Vagina (tissue), 2 donors: Measurements from ENCODE around the gene ZNF473. TPM values are rescaled to one million over a fixed set of nuclear protein-coding genes. Genes with fewer than 3 reads are reported as not detected.
A peak's percentile ranks its signal among the peaks of the same experiment; 100 is the strongest.

ENCODE experiments used
- DNase-seq, 2 donors: peaks; one replicate each; pipeline ENCODE4 v3.0.0-alpha.2; 2017; ENCODE audit errors: extremely low spot score in 2 of 2
- H3K27ac ChIP-seq: fragments of 200-600 bp; sonication (generic); one replicate; pipeline ENCODE4 v1.5.1; 2019
- H3K27me3 ChIP-seq: fragments of 200-600 bp; sonication (generic); one replicate; pipeline ENCODE4 v1.5.1; 2019
- H3K36me3 ChIP-seq, 2 donors: fragments of 200-600 bp; sonication (generic); one replicate each; pipeline ENCODE4 v1.5.1; 2017 to 2019
- H3K4me1 ChIP-seq: fragments of 200-600 bp; sonication (generic); one replicate; pipeline ENCODE4 v1.5.1; 2019
- H3K4me3 ChIP-seq, 2 donors: fragments of 200-600 bp; sonication (generic); 1 replicate in 1 of 2; 2 replicates in 1 of 2; pipeline ENCODE4 v1.5.1; 2016 to 2019
- H3K9me3 ChIP-seq: fragments of 200-600 bp; sonication (generic); one replicate; pipeline ENCODE4 v1.5.1; 2019
- CTCF ChIP-seq, 3 experiments: fragments of 450-650 bp in 2 of 3; fragments of 200-600 bp in 1 of 3; sonication (generic) in 1 of 3; IDR thresholded peaks; one replicate each; pipeline ENCODE4 v1.5.1; 2017 to 2019; ENCODE audit warnings: antibody characterized with exemption in 3 of 3, mild to moderate bottlenecking in 2 of 3, moderate library complexity in 2 of 3
- POLR2A ChIP-seq, 2 donors: fragments of 450-650 bp; IDR thresholded peaks; one replicate each; pipeline ENCODE4 v1.6.1; 2017; ENCODE audit warnings: antibody characterized with exemption in 2 of 2, mild to moderate bottlenecking in 2 of 2, moderate library complexity in 2 of 2
- POLR2AphosphoS5 ChIP-seq, 2 donors: sonication (generic); formaldehyde crosslinking; IDR thresholded peaks; one replicate each; pipeline ENCODE4 v1.9.0; 2017; ENCODE audit warnings: antibody characterized with exemption in 2 of 2, mild to moderate bottlenecking in 2 of 2, low read depth in 1 of 2; ENCODE audit not compliant: insufficient read depth in 1 of 2
- intact Hi-C: fragments of 100-400 bp; cut with DNase I; formaldehyde crosslinking; loops from one replicate; pipeline ENCODE4 v1.15.1; 2023
- total RNA-seq: library from RNA; depleted of rRNA; stranded (reverse); fragments of >200 nt; gene quantifications from one replicate; pipeline ENCODE4 v1.2.3, GENCODE V29; 2016

The ZNF473 gene
- total RNA-seq, 1 donor from 2014 or later: 11.5 TPM

GRCh38 chr19:50022823-50023222 lies 3.0 kb upstream of the ZNF473 start:
- intact Hi-C loops: no loop called here
- Histone ChIP-seq H3K4me1 (peaks cover 44% of the 10 kb centered on the region), H3K9me3 (no peaks in the 10 kb centered on the region), H3K27ac (no peak overlapping the region), H3K36me3 (peaks cover 0 to 20% of the 10 kb centered on the region in 2 donors), H3K27me3 (no peaks in the 10 kb centered on the region), H3K4me3 (no peak overlapping the region)
- DNase-seq: no peak
- TF ChIP-seq CTCF (IDR thresholded peaks at IDR 0.05) (no peak), POLR2A (IDR thresholded peaks at IDR 0.05) (no peak), POLR2AphosphoS5 (IDR thresholded peaks at IDR 0.05; ENCODE audit: insufficient read depth in 1 of 2, low read depth in 1 of 2) (no peak)

- Histone ChIP-seq H3K9me3 (no peaks in the 10 kb centered on the region), H3K4me3 (peak overlapping the region; percentile 81 to 86), H3K27me3 (no peaks in the 10 kb centered on the region), H3K4me1 (peaks cover 44% of the 10 kb centered on the region), H3K27ac (peak overlapping the region; percentile 83), H3K36me3 (peaks cover 0 to 9% of the 10 kb centered on the region in 2 donors)
- TF ChIP-seq CTCF (IDR thresholded peaks at IDR 0.05) (no peak), POLR2A (IDR thresholded peaks at IDR 0.05) (no peak), POLR2AphosphoS5 (IDR thresholded peaks at IDR 0.05; ENCODE audit: insufficient read depth in 1 of 2, low read depth in 1 of 2) (no peak)
- intact Hi-C loops: no loop called here
- DNase-seq: no peak
Measured at GRCh38 chr19:50024719-50025021, 1.1 kb upstream of the ZNF473 start.

GRCh38 chr19:50025022-50025793 lies 597 bp upstream of the ZNF473 start, which contains the start of gene VRK3:
Gene VRK3 (minus strand): TSS chr19:50025372. CDS start chr19:50016162, 9,210 bp downstream.
- Histone ChIP-seq H3K27me3 (no peaks in the 10 kb centered on the region), H3K4me1 (peaks cover 44% of the 10 kb centered on the region), H3K27ac (peak within 1 kb of the TSS; percentile 83), H3K9me3 (no peaks in the 10 kb centered on the region), H3K36me3 (peaks cover 0 to 4% of the 10 kb centered on the region in 2 donors), H3K4me3 (peak within 1 kb of the TSS; percentile 81 to 86)
- DNase-seq: peak; percentile 100
- intact Hi-C loops: no loop called here
- TF ChIP-seq POLR2AphosphoS5 (IDR thresholded peaks at IDR 0.05; ENCODE audit: insufficient read depth in 1 of 2, low read depth in 1 of 2) (peak; percentile 86 to 92), CTCF (IDR thresholded peaks at IDR 0.05) (peak in 1 of 3 experiments; percentile 1), POLR2A (IDR thresholded peaks at IDR 0.05) (peak in 1 of 2 donors; percentile 54)

- TF ChIP-seq POLR2A (IDR thresholded peaks at IDR 0.05) (no peak), POLR2AphosphoS5 (IDR thresholded peaks at IDR 0.05; ENCODE audit: insufficient read depth in 1 of 2, low read depth in 1 of 2) (no peak), CTCF (IDR thresholded peaks at IDR 0.05) (no peak)
- Histone ChIP-seq H3K4me1 (peaks cover 36% of the 10 kb centered on the region), H3K27ac (peak overlapping the region; percentile 75), H3K9me3 (no peaks in the 10 kb centered on the region), H3K27me3 (no peaks in the 10 kb centered on the region), H3K4me3 (peak overlapping the region; percentile 56 to 86), H3K36me3 (peaks cover 0 to 6% of the 10 kb centered on the region in 2 donors)
- intact Hi-C loops: no loop called here
- no peak for DNase-seq
Measured at GRCh38 chr19:50026550-50026906, 723 bp downstream of the ZNF473 start.

- Histone ChIP-seq H3K4me3 (no peak overlapping the region), H3K4me1 (peaks cover 15% of the 10 kb centered on the region), H3K36me3 (peaks cover 0 to 39% of the 10 kb centered on the region in 2 donors), H3K27ac (no peak overlapping the region), H3K27me3 (no peaks in the 10 kb centered on the region), H3K9me3 (no peaks in the 10 kb centered on the region)
- no peak for DNase-seq
- intact Hi-C loops: no loop called here
- TF ChIP-seq POLR2AphosphoS5 (IDR thresholded peaks at IDR 0.05; ENCODE audit: insufficient read depth in 1 of 2, low read depth in 1 of 2) (no peak), POLR2A (IDR thresholded peaks at IDR 0.05) (no peak), CTCF (IDR thresholded peaks at IDR 0.05) (no peak)
Measured at GRCh38 chr19:50030225-50030624, 4.4 kb downstream of the ZNF473 start.
